CD1c-positive myeloid dendritic cell (primary cell): ENCODE results near the gene CMTM8.
"Not testable (repeated sequence)": the region's sequence is repeated elsewhere in the genome, so short reads cannot be mapped to it uniquely, and the experiment has no call there.

Source experiments
- DNase-seq: peaks from one replicate; pipeline ENCODE4 v3.0.0-alpha.2; 2016; ENCODE audit errors: extremely low spot score

The CMTM8 gene

GRCh38 chr3:32376115-32376514, 137.6 kb downstream of the CMTM8 start:
- no peak for DNase-seq

- peak; percentile 69 for DNase-seq
Measured at GRCh38 chr3:32379831-32380500, 141.5 kb downstream of the CMTM8 start.

GRCh38 chr3:32381922-32382321, 143.4 kb downstream of the CMTM8 start:
- no peak for DNase-seq

GRCh38 chr3:32383136-32383711, 144.7 kb downstream of the CMTM8 start:
- DNase-seq, result no peak

- DNase-seq, result peak; percentile 88
Measured at GRCh38 chr3:32384938-32385337, 146.5 kb downstream of the CMTM8 start.

- DNase-seq, result no peak
Measured at GRCh38 chr3:32387512-32387911, 149.0 kb downstream of the CMTM8 start.

GRCh38 chr3:32389577-32389976, 151.1 kb downstream of the CMTM8 start:
- not testable (repeated sequence) for DNase-seq

GRCh38 chr3:32391643-32392535, 153.4 kb downstream of the CMTM8 start, which contains the start of gene CMTM7:
TSS of gene CMTM7 (plus strand) at chr3:32391853. CDS start at chr3:32391907, 54 bp downstream.
- peak; percentile 91 for DNase-seq

- no peak for DNase-seq
Measured at GRCh38 chr3:32392536-32393302, 154.2 kb downstream of the CMTM8 start.

- no peak for DNase-seq
Measured at GRCh38 chr3:32395496-32395895, 157.0 kb downstream of the CMTM8 start.

- DNase-seq, result no peak
Measured at GRCh38 chr3:32397941-32398340, 159.5 kb downstream of the CMTM8 start.

- peak; percentile 80 for DNase-seq
Measured at GRCh38 chr3:32398531-32398930, 160.1 kb downstream of the CMTM8 start.

GRCh38 chr3:32399030-32399620, 160.6 kb downstream of the CMTM8 start:
- peak; percentile 82 for DNase-seq

- DNase-seq, result no peak
Measured at GRCh38 chr3:32401126-32401525, 162.6 kb downstream of the CMTM8 start.

- DNase-seq, result peak; percentile 64
Measured at GRCh38 chr3:32401556-32402081, 163.1 kb downstream of the CMTM8 start.

- peak; percentile 42 for DNase-seq
Measured at GRCh38 chr3:32403663-32404062, 165.2 kb downstream of the CMTM8 start.

GRCh38 chr3:32404714-32405113, 166.2 kb downstream of the CMTM8 start:
- DNase-seq, result no peak

- no peak for DNase-seq
Measured at GRCh38 chr3:32405155-32405554, 166.7 kb downstream of the CMTM8 start.

GRCh38 chr3:32405711-32406323, 167.3 kb downstream of the CMTM8 start:
- no peak for DNase-seq
